B cell (primary cell): Measurements from ENCODE around the gene SNAP29. TPM values are rescaled to one million over a fixed set of nuclear protein-coding genes. Genes with fewer than 3 reads are reported as not detected.
A peak's percentile ranks its signal among the peaks of the same experiment; 100 is the strongest.

Experiments
- ATAC-seq: fragments of 200-7000 bp; cut with Tn5 transposase; one replicate; pipeline ENCODE4 v1.10.0; 2021; ENCODE audit warnings: low read depth, mild to moderate bottlenecking, moderate number of reproducible peaks, moderate library complexity
- CTCF ChIA-PET: fragments of 350-600 bp; sonication (Branson Sonifier 250); formaldehyde crosslinking; loops from one replicate; lab custom pipeline; 2021; ENCODE audit warnings: antibody characterized with exemption, inconsistent platforms; lab: Charles Lee
- POLR2A ChIA-PET: fragments of 350-600 bp; sonication (Branson Sonifier 250); formaldehyde crosslinking; loops from one replicate; lab custom pipeline; 2021; ENCODE audit warnings: antibody characterized with exemption; lab: Charles Lee
- DNase-seq: peaks from one replicate; pipeline ENCODE4 v3.0.0; 2013
- H2AFZ ChIP-seq: 2 replicates; pipeline ENCODE4 v1.6.1; 2012; ENCODE audit warnings: mild to moderate bottlenecking, low read depth, low read length; ENCODE audit not compliant: insufficient read depth, poor library complexity, severe bottlenecking
- H3K27ac ChIP-seq, 2 donors: 1 replicate in 1 of 2; 2 replicates in 1 of 2; pipeline ENCODE4 v1.5.1; 2012 to 2013; ENCODE audit warnings: low read length in 2 of 2, mild to moderate bottlenecking in 2 of 2, moderate library complexity in 1 of 2
- H3K27me3 ChIP-seq, 4 experiments: fragments of 200-600 bp in 1 of 4; sonication (generic) in 1 of 4; replicated peaks in 1 of 4; 1 replicate in 2 of 4; 2 replicates in 2 of 4; pipeline versions ENCODE4 v1.6.1 to v1.7.0; 2013 to 2016; ENCODE audit warnings: low read length in 3 of 4, mild to moderate bottlenecking in 2 of 4, mixed read lengths in 1 of 4, moderate library complexity in 1 of 4; ENCODE audit not compliant: insufficient read depth in 4 of 4, control insufficient read depth in 3 of 4; ENCODE audit errors: control extremely low read depth in 1 of 4
- H3K36me3 ChIP-seq, 2 experiments: replicated peaks in 1 of 2; 1 replicate in 1 of 2; 2 replicates in 1 of 2; pipeline versions ENCODE4 v1.6.1 to v1.7.1; 2013; ENCODE audit warnings: low read length in 1 of 2; ENCODE audit not compliant: insufficient read depth in 2 of 2, control insufficient read depth in 1 of 2; ENCODE audit errors: control extremely low read depth in 1 of 2, extremely low read depth in 1 of 2
- H3K4me1 ChIP-seq, 2 donors: fragments of 200-600 bp in 1 of 2; sonication (generic) in 1 of 2; 1 replicate in 1 of 2; 2 replicates in 1 of 2; pipeline versions ENCODE4 v1.5.1 to v1.6.1; 2013 to 2017; ENCODE audit warnings: low read length in 2 of 2; ENCODE audit not compliant: control insufficient read depth in 2 of 2, insufficient read depth in 2 of 2
- H3K4me2 ChIP-seq: replicated peaks from 2 replicates; pipeline ENCODE3; 2012; ENCODE audit warnings: mild to moderate bottlenecking, low read depth, low read length; ENCODE audit not compliant: poor library complexity, severe bottlenecking
- H3K4me3 ChIP-seq, 5 experiments: fragments of 200-600 bp in 1 of 5; sonication (generic) in 1 of 5; 1 replicate in 3 of 5; 2 replicates in 2 of 5; pipeline versions ENCODE4 v1.5.1 to v1.7.0; 2011 to 2016; ENCODE audit warnings: low read length in 4 of 5, mild to moderate bottlenecking in 4 of 5, low read depth in 2 of 5, control low read depth in 1 of 5, moderate library complexity in 1 of 5; ENCODE audit not compliant: insufficient read depth in 1 of 5; ENCODE audit errors: control extremely low read depth in 1 of 5, extremely low read depth in 1 of 5
- H3K79me2 ChIP-seq: fragments of 200-600 bp; sonication (generic); one replicate; pipeline ENCODE4 v1.6.0; 2016; ENCODE audit warnings: low read length; ENCODE audit not compliant: control insufficient read depth, insufficient read depth
- H3K9ac ChIP-seq: fragments of 200-600 bp; sonication (generic); 2 replicates; pipeline ENCODE4 v1.6.1; 2017; ENCODE audit warnings: mild to moderate bottlenecking, low read length, moderate library complexity
- H3K9me3 ChIP-seq, 3 donors: one replicate each; pipeline versions ENCODE4 v1.6.1 to v1.7.1; 2013; ENCODE audit warnings: low read length in 2 of 3; ENCODE audit not compliant: control insufficient read depth in 2 of 3, insufficient read depth in 1 of 3; ENCODE audit errors: control extremely low read depth in 1 of 3
- H4K20me1 ChIP-seq: 2 replicates; pipeline ENCODE4 v1.6.0; 2012; ENCODE audit warnings: mild to moderate bottlenecking, low read length; ENCODE audit not compliant: insufficient read depth, control insufficient read depth, poor library complexity, severe bottlenecking
- H3K27ac Mint-ChIP-seq: one replicate; pipeline ENCODE4 v1.8.0; 2021; ENCODE audit warnings: mixed read lengths
- H3K27me3 Mint-ChIP-seq: one replicate; pipeline ENCODE4 v1.8.0; 2021; ENCODE audit warnings: mixed read lengths
- H3K4me1 Mint-ChIP-seq: one replicate; pipeline ENCODE4 v1.8.0; 2021; ENCODE audit warnings: mixed read lengths
- H3K4me3 Mint-ChIP-seq: one replicate; pipeline ENCODE4 v1.8.0; 2021; ENCODE audit warnings: mixed read lengths
- H3K9me3 Mint-ChIP-seq: one replicate; pipeline ENCODE4 v1.8.0; 2022; ENCODE audit warnings: mixed read lengths; ENCODE audit not compliant: insufficient read depth
- EZH2 ChIP-seq: IDR thresholded peaks from 2 replicates; pipeline ENCODE4 v1.6.1; 2012; ENCODE audit warnings: borderline replicate concordance, low read depth, mild to moderate bottlenecking, moderate library complexity, low read length; ENCODE audit not compliant: insufficient read depth, poor library complexity, severe bottlenecking
- WGBS: methylation state at CpG from one replicate; pipeline ENCODE4 v1.1.5; 2013; ENCODE audit warnings: missing lambda C conversion rate; ENCODE audit not compliant: insufficient coverage; 5-methylcytosine and 5-hydroxymethylcytosine counted together
- intact Hi-C: fragments of 100-400 bp; cut with micrococcal nuclease; formaldehyde crosslinking; loops from one replicate; pipeline ENCODE4 v1.10.0; 2022
- polyA plus RNA-seq: library from polyadenylated mRNA; depleted of rRNA; stranded (reverse); fragments of >200 nt; gene quantifications from 2 replicates; pipeline ENCODE4 v1.2.3, GENCODE V29; 2012
- total RNA-seq, 2 donors: library from RNA; stranded (reverse); fragments of 120-200 nt in 1 of 2; gene quantifications; 1 replicate in 1 of 2; 2 replicates in 1 of 2; pipeline versions ENCODE4 v1.2.3 to v1.2.4, GENCODE V29; 2013 to 2022
- TF ChIP-seq, protein P1 (sequence below): fragments of 200-600 bp; IDR thresholded peaks from one replicate; pipeline ENCODE4 v1.8.0; 2022; ENCODE audit warnings: antibody characterized with exemption, mild to moderate bottlenecking

The SNAP29 gene
- total and polyA plus RNA-seq, 2 donors (not counting 1 experiment from before 2014, with no cell fraction given) = 13.4 to 17.4 TPM

DNA sequence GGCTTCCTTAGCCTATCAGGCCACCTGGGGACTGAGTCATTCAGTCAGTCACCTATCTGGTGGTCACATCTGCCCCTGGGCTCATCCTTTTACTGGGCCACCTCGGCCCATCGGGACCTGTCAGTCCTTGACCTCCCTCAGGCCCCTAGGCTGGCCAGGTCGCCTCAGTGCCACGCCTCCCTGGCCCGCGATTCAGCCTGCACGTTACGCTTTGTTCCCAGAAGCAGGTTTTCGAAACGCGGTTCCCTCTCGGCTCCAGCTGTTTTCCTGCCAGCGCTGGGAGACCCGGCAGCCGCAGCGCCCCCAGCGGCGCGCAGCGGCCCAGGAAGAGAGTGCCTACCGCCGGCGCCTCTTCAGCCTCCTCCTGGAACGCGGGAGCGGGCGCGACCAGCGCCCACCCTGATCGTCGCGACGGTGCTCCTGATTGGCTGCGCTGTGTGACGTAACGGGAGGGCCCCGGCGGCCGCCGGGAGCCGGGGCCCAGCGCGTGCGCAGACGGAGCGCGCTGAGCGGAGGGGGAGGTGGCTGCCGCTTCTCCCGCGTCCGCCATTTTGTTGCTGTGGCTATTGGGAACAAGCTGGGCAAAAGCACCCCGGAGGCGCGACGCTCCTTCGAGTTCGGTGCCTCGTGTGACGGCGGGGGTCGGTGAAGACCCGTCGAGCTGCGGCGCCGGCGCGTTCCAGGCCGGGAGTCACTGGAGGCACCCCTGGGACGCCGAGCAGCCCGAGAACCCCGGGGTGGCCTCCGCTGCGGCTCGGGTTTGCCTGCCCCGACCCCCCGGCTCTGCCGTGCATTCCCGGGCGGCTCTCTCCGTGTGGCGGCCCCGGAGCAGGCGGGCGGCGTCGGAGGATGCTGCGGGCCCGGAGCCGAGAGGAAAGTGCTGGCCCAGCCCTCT, 58.4 kb downstream of the SNAP29 start, which contains the start of gene CRKL:
TSS of gene CRKL (plus strand) at position 492 of the 895 bp plus-strand sequence. CDS start 528 bp downstream, outside the sequence.
- H4K20me1 ChIP-seq = peaks cover 11% of the 10 kb centered on the region
- H3K79me2 ChIP-seq = peaks cover 54% of the 10 kb centered on the region
- Mint-ChIP-seq H3K4me1 (peaks cover 39% of the 10 kb centered on the region), H3K9me3 (no peaks in the 10 kb centered on the region), H3K27me3 (no peaks in the 10 kb centered on the region), H3K27ac (peak within 1 kb of the TSS; percentile 88), H3K4me3 (peak within 1 kb of the TSS; percentile 95)
- H3K27ac ChIP-seq = peak within 1 kb of the TSS; percentile 59 to 92
- peaks cover 23 to 33% of the 10 kb centered on the region in 2 donors for H3K4me1 ChIP-seq
- H3K9ac ChIP-seq = peak within 1 kb of the TSS; percentile 95
- intact Hi-C loops = loop anchor here (1.0 to 5.0 kb wide), 3 partner anchors 40 to 729 kb away; partner anchors contain the start of gene THAP7
- under 1% methylated on average over 92 of the region's 92 CpGs for WGBS
- no peaks in the 10 kb centered on the region for H3K27me3 ChIP-seq
- peak within 1 kb of the TSS; percentile 84 to 96 (median 94) for H3K4me3 ChIP-seq
- ChIA-PET POLR2A (interaction anchor here (0.8 kb wide), 1 partner anchor 58 kb away, joined by 3 read pairs; the partner anchor contains the start of gene SNAP29), CTCF (interaction anchor here (0.9 to 1.8 kb wide), 2 partner anchors 9 to 57 kb away, joined by 3 to 4 read pairs; no protein-coding TSS in a partner anchor)
- peak within 1 kb of the TSS; percentile 96 for H3K4me2 ChIP-seq
- no peaks in the 10 kb centered on the region for H3K9me3 ChIP-seq
- no peaks in the 10 kb centered on the region for H3K36me3 ChIP-seq
- peak within 1 kb of the TSS; percentile 99 for H2AFZ ChIP-seq
- no peak for TF ChIP-seq EZH2
- TF ChIP-seq, protein P1, sequence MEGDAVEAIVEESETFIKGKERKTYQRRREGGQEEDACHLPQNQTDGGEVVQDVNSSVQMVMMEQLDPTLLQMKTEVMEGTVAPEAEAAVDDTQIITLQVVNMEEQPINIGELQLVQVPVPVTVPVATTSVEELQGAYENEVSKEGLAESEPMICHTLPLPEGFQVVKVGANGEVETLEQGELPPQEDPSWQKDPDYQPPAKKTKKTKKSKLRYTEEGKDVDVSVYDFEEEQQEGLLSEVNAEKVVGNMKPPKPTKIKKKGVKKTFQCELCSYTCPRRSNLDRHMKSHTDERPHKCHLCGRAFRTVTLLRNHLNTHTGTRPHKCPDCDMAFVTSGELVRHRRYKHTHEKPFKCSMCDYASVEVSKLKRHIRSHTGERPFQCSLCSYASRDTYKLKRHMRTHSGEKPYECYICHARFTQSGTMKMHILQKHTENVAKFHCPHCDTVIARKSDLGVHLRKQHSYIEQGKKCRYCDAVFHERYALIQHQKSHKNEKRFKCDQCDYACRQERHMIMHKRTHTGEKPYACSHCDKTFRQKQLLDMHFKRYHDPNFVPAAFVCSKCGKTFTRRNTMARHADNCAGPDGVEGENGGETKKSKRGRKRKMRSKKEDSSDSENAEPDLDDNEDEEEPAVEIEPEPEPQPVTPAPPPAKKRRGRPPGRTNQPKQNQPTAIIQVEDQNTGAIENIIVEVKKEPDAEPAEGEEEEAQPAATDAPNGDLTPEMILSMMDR = peak; percentile 88
- ATAC-seq (peak; percentile 97), DNase-seq (peak; percentile 98)
